HG03558 (cell line): ENCODE results near the gene IL6.

Experiments
- ATAC-seq: cut with Tn5 transposase; IDR thresholded peaks from one replicate; pipeline ENCODE4 v1.9.1; 2021; ENCODE audit warnings: moderate number of reproducible peaks; ENCODE audit not compliant: unreplicated experiment; ENCODE audit errors: extremely low read depth

The IL6 gene

DNA sequence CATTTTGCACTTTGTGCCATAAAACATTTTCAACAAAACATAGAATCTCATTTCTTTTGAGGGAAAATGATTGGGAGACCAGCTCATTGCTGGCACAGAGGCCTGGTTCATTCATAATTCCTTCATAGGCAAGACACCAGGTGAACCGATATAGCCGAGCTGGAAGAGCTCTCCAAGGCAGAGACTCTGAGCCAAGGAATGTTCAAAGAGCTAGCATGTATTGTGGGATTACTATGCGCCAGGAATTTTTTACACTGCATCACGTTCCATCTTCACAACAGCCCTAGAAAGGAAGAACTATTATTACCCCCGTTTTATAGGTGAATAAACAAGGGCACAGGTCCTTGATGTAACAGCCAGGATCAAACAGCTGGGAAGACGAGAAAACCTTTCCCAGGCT, 2.1 kb upstream of the IL6 start:
- ATAC-seq = no peak

DNA sequence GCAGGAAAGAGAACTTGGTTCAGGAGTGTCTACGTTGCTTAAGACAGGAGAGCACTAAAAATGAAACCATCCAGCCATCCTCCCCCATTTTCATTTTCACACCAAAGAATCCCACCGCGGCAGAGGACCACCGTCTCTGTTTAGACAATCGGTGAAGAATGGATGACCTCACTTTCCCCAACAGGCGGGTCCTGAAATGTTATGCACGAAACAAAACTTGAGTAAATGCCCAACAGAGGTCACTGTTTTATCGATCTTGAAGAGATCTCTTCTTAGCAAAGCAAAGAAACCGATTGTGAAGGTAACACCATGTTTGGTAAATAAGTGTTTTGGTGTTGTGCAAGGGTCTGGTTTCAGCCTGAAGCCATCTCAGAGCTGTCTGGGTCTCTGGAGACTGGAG, 1.4 kb upstream of the IL6 start:
- no peak for ATAC-seq

DNA sequence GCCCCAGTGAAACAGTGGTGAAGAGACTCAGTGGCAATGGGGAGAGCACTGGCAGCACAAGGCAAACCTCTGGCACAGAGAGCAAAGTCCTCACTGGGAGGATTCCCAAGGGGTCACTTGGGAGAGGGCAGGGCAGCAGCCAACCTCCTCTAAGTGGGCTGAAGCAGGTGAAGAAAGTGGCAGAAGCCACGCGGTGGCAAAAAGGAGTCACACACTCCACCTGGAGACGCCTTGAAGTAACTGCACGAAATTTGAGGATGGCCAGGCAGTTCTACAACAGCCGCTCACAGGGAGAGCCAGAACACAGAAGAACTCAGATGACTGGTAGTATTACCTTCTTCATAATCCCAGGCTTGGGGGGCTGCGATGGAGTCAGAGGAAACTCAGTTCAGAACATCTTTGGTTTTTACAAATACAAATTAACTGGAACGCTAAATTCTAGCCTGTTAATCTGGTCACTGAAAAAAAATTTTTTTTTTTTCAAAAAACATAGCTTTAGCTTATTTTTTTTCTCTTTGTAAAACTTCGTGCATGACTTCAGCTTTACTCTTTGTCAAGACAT, 574 bp upstream of the IL6 start:
- ATAC-seq = peak; percentile 48

DNA sequence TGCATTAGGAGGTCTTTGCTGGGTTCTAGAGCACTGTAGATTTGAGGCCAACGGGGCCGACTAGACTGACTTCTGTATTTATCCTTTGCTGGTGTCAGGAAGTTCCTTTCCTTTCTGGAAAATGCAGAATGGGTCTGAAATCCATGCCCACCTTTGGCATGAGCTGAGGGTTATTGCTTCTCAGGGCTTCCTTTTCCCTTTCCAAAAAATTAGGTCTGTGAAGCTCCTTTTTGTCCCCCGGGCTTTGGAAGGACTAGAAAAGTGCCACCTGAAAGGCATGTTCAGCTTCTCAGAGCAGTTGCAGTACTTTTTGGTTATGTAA, 675 bp downstream of the IL6 start:
- ATAC-seq = no peak

DNA sequence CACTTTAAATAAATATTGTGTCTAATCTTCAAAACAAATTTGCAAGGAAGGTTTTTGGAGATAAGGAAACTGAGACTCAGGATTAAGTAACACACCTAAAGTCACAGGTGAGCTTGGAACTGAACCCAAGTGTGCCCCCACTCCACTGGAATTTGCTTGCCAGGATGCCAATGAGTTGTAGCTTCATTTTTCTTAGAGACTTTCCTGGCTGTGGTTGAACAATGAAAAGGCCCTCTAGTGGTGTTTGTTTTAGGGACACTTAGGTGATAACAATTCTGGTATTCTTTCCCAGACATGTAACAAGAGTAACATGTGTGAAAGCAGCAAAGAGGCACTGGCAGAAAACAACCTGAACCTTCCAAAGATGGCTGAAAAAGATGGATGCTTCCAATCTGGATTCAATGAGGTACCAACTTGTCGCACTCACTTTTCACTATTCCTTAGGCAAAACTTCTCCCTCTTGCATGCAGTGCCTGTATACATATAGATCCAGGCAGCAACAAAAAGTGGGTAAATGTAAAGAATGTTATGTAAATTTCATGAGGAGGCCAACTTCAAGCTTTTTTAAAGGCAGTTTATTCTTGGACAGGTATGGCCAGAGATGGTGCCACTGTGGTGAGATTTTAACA, 1.5 kb downstream of the IL6 start:
- no peak for ATAC-seq

DNA sequence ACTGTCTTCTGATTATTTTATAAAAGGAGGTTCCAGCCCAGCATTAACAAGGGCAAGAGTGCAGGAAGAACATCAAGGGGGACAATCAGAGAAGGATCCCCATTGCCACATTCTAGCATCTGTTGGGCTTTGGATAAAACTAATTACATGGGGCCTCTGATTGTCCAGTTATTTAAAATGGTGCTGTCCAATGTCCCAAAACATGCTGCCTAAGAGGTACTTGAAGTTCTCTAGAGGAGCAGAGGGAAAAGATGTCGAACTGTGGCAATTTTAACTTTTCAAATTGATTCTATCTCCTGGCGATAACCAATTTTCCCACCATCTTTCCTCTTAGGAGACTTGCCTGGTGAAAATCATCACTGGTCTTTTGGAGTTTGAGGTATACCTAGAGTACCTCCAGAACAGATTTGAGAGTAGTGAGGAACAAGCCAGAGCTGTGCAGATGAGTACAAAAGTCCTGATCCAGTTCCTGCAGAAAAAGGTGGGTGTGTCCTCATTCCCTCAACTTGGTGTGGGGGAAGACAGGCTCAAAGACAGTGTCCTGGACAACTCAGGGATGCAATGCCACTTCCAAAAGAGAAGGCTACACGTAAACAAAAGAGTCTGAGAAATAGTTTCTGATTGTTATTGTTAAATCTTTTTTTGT, 2.3 kb downstream of the IL6 start:
- ATAC-seq = no peak

DNA sequence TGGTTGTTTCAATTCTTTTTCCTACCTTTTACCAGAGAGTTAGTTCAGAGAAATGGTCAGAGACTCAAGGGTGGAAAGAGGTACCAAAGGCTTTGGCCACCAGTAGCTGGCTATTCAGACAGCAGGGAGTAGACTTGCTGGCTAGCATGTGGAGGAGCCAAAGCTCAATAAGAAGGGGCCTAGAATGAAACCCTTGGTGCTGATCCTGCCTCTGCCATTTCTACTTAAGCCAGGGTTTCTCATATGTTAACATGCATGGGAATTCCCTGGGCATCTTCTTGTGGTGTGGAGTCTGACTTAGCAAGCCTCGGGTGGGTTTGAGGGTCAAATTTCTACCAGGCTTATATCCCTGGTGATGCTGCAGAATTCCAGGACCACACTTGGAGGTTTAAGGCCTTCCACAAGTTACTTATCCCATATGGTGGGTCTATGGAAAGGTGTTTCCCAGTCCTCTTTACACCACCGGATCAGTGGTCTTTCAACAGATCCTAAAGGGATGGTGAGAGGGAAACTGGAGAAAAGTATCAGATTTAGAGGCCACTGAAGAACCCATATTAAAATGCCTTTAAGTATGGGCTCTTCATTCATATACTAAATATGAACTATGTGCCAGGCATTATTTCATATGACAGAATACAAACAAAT, 3.2 kb downstream of the IL6 start:
- no peak for ATAC-seq

DNA sequence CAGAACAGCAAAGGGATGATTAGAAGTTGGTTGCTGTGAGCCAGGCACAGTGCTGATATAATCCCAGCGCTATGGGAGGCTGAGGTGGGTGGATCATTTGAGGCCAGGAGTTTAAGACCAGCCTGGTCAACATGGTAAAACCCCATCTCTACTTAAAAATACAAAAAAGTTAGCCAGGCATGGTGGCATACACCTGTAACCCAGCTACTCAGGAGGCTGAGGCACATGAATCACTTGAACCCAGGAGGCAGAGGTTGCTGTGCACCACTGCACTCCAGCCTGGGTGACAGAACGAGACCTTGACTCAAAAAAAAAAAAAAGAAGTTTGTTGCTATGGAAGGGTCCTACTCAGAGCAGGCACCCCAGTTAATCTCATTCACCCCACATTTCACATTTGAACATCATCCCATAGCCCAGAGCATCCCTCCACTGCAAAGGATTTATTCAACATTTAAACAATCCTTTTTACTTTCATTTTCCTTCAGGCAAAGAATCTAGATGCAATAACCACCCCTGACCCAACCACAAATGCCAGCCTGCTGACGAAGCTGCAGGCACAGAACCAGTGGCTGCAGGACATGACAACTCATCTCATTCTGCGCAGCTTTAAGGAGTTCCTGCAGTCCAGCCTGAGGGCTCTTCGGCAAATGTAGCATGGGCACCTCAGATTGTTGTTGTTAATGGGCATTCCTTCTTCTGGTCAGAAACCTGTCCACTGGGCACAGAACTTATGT, 4.1 kb downstream of the IL6 start:
- ATAC-seq = no peak

DNA sequence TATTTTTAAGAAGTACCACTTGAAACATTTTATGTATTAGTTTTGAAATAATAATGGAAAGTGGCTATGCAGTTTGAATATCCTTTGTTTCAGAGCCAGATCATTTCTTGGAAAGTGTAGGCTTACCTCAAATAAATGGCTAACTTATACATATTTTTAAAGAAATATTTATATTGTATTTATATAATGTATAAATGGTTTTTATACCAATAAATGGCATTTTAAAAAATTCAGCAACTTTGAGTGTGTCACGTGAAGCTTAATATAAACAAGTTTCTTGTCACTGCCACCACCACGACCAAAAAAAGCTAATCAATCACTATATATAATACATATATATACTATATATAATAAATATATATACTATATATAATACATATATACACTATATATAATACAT, 4.8 kb downstream of the IL6 start:
- ATAC-seq = no peak

DNA sequence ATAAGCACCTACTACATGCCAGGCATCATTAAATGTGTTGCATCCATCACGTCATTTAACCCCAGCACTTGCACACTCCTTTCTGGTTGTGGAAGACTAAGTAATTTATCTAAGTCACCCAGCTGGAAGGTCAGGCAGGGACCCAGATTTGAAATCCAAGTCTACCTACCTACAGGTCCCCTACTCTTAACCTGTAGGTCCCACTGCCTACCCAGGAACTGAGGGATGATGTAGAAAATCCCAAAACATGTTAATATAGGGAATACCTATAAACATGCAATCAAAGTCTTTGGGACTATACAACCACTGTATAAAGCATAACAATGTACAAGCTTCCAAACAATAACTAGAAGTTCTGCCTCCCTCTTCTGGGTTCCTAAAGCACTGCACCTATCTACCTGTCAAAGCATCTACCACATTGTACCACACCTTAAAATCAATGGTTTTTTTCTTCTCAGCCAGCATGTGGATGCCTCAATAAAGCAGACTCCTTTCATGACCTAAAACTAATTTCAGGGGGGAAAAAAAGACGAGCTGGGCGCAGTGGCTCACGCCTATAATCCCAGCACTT, 5.6 kb downstream of the IL6 start:
- no peak for ATAC-seq

DNA sequence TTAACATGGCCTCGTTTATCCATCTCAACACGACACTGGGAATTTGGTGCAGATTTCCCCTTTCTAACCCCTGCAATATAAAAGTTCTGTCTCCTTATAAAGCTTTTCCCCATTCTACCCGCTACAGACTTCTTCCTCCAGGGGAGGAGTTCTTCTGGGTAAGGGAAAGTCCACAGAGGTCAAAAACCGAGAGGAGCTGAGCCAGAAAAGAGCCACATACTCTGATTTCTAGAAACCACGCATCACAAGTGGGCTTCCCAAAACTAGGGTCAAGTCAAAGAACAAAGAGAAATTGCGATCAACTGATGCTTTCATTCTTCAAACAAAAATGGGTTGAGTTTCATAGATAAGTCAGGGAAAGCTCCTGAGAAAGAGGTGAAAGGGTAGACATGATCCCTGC, 6.8 kb downstream of the IL6 start:
- no peak for ATAC-seq

DNA sequence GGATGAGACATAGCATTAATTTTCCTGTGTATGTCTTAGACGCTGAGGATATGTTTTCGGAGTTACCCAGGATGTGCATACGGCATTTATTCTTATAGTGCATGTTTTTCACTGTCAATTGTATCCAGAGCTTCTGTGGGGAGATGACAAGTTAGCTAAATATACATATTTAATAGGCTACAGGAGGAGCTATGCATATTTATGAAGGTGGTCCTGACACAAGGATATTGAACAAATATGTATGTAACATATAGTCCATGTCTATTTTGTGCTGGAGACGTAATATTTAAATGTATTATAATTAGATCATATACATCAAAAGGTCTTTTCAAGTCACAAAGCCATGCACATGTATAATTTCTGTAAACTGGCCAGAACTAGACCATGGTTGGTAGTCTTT, 16.0 kb downstream of the IL6 start:
- no peak for ATAC-seq

DNA sequence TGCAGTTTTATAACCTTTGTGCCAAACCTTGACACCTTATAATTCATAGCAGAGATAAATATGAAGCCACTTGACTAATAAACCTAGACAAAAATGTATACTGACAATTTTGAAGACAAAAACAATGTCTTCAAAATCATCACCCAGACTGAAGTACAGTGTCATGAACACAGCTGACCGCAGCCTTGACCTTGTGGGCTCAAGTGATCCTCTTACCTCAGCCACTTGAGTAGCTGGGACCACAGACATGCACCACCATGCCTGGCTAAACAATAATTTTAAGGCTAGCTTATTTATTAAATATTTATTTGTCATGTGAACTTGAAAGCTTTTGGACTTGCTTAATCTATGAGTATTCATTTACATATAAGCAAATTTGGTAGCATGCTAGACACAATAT, 24.3 kb downstream of the IL6 start:
- ATAC-seq = no peak

DNA sequence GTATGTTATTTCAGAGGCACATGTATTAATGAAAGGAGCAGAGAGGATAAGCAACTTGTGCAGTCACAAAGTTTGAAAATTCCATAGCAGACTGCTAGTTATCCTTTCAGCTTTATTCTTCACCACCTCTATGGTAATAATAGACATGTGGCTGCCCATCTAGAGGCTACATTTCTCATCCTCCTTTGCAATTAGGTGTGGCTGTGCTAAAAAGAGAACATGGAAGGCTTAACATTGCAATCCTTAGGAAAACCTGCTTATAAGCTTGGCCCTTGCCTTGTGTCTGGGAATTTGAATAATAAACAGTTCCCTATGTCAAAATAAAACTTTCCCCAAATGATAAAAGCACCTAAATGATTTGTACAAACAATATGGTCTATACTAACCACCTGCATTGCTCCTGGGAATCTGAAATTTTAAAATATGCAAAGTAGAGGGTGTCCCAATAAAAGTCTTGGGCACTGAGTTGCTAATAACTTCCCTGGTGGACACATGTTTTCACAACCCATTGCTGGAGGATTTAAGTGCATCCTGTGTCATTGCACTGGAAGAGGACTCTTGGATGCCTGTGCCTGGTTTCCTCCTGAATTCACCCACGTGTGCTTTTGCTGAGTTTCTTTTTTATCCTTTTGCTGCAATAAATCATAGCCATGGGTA, 30.5 kb downstream of the IL6 start:
- ATAC-seq = no peak

DNA sequence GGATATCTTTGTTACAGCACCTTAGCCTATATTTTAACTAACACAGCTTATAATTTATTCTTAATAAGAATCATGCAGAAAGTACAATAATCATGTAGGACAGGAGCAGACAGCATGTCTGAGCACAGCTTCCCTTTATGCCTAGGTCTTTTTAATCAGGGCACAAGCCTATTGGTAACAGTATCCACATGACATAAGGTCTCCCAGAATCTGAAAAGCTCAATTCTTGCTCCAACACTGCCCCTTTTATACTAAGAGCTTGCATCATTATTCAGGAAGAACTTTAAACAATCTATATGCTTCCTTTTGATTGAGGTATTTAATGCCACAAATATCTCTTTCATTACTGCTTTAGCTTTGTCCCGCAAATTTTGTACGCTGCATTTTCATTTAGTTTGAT, 31.6 kb downstream of the IL6 start:
- ATAC-seq = no peak

DNA sequence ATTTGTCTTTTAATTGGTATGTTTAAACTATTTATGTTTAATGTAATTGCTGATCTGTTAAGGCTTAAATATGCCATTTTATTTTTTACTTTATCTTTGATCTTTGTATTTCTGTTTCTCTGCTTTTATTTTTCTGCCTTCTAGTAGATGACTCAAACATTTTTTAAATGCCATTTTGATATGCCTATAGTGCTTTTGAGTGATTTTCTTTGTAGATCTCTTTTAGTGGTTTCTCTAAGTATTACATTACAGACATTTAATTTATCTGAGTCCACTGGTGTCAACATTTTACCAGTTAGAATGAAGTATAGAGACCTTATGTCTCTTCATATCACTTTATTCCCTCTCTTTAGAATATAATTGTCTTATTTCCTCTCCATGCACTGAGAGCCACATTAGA, 32.7 kb downstream of the IL6 start:
- no peak for ATAC-seq

DNA sequence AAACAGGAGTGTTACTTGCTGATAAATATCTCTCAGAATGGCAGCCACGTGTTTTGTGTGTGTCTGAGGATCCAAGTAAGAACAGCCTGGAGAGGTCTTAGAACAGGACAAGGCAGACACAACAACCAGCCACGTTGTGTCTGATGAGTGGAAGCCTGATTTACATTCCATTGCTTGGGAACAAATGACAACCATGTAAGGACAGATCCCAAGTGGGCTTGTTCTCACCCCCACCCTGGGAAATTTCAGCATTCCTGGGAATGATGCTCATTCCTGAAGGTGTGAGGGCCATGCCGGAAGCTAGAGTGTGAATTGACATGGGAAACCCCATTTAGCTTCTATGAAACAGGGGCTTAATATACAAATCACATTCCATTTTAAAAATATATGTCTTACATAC, 35.9 kb downstream of the IL6 start:
- no peak for ATAC-seq

DNA sequence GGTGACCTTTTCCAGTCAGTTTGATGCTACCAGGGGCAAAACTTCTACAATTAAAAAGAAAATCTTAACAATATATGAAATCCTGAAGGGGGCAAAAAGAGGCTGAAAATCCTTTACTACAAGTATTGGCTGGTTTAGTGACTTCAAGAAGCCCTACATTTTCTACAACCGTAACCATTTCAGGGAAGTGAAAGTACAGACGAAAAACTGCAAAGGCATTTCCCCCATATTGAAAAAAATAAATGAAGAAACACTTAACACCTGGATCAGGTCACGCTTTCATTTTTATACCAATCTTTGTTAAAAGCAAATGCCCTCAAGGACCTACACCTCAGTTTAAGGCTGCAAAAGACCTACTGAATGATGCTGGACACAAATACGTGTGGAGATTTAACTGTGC, 38.6 kb downstream of the IL6 start:
- ATAC-seq = peak; percentile 82

DNA sequence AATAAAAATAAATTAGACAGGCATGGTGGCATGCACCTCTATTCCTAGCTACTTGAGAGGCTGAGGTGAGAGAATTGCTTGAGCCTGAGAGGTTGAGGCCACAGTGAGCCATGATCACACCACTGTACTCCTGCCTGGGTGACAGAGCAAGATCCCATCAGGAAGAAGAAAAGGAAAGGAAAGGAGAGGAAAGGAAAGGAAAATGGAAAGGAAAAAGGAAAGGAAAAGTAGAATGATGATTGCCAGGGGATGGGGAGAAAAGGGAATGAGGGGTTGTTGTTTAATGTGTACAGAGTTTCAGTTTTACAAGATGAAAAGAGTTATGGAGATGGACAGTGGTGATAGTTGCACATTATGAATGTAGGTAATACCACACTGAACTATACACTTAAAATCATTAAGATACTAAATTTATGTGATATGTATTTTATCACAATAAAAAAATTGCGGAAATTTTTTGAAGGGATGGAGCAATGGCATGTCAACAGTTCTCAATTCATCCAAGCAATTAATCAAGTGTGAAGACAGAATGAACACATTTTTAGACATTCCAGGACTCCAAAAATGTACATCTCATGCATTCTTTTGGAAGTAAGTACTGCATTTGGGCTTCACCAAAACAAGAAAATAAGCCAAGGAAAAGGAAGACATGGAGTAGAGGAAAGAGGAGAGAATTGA, 44.3 kb downstream of the IL6 start:
- no peak for ATAC-seq

DNA sequence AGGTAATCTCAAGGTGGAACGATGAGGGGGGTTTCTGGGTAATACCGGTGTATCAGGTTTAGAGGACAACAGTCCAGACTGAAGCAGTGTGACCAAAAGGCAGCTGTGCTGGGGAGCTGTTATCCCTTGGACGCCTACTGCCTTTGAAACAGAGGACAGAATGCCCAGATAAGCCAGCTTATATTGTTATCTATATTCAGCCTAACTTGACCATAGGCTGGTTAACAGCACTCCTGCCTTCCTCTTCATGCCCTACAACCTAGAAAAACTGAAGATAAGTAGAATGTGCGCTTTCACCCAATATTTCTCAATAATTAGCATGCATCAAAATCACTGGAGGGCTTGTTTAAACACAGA, 44.9 kb downstream of the IL6 start:
- no peak for ATAC-seq
